A549 treated with GW870086 at 1 μM for 4 hours (cell line): ENCODE results near the gene KRTAP22-1. TPM values are rescaled to one million over a fixed set of nuclear protein-coding genes. Genes with fewer than 3 reads are reported as not detected.

Source experiments
- total RNA-seq: library from RNA; stranded (reverse); fragments of 200-300 nt; extraction: Qiagen RNA extraction; gene quantifications from 5 replicates; pipeline ENCODE4 v1.2.3, GENCODE V29; 2022; ENCODE audit warnings: low read depth

The KRTAP22-1 gene
- not detected in 5 replicates for total RNA-seq

DNA sequence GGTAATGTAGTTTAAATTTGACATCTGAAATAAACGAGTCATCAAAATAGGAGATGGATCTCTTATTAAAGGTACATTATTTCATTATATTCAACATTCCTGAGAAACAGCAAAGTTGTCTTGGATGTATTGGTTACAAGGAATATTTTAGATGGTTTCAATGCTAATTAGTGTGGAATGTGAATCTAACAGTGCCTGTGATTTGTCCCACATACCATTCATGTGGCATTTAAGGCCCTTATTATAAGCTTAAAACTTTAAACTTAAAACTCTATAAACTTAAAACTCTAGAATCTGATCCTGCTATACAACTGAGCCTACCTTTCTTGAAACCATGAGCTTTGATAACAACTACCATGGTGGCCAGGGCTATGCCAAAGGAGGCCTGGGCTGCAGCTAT lies at the start of gene KRTAP22-1:
TSS of gene KRTAP22-1 (plus strand) at position 301 of the 400 bp plus-strand sequence.

GRCh38 chr21:30561264-30561895 lies 39.5 kb upstream of the KRTAP22-1 start, which contains the start of gene KRTAP19-7:
TSS of gene KRTAP19-7 (minus strand) at chr21:30561314. CDS start at chr21:30561289, 25 bp downstream.

GRCh38 chr21:30590297-30590696 lies 10.6 kb upstream of the KRTAP22-1 start, which contains the start of gene KRTAP22-2:
TSS of gene KRTAP22-2 (minus strand) at chr21:30590397.

DNA sequence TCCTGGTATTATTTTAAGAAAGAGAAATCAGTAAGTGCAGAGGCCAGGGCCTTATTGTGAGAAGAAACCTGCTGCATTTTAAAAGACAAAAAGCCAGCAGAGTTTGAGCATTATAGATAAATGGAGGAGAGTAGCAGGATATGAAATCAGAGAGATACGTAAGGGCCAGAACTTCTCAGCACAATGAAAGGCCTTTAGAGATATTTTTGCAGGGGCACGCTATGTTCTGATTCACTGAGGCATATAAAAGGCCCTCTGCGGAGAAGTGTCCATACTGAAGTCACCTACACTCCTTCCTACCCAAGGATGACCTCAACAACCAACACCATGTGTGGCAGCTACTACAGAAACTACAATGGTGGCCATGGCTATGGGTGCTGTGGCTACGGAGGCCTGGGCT lies 8.7 kb upstream of the KRTAP22-1 start, which contains the start of gene KRTAP6-3:
TSS of gene KRTAP6-3 (plus strand) at position 301 of the 400 bp plus-strand sequence. CDS start at position 307, 6 bp downstream.

GRCh38 chr21:30598802-30599201 lies 2.1 kb upstream of the KRTAP22-1 start, which contains the start of gene KRTAP6-2:
TSS of gene KRTAP6-2 (minus strand) at chr21:30598902. CDS start at chr21:30598874, 28 bp downstream.

DNA sequence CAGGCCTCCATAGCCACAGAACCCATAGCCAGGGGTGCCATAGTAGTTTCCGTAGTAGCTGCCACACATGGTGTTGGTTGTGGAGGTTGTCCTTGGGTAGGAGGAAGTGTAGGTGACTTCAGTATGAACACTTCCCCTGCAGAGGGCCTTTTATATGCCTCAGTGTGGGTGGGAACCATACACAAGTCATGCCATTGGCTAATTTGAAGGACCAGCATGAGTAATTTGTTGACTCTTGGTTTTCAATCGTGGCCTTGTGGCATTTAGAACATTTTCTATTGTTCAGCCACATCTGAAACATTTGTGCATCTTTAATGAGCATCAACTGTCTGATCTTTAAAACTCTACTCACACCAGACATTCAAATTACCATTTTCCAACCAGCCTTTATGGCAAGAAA lies 12.9 kb downstream of the KRTAP22-1 start, which contains the start of gene KRTAP6-1:
TSS of gene KRTAP6-1 (minus strand) at position 95 of the 400 bp plus-strand sequence. CDS start at position 69, 26 bp downstream.

DNA sequence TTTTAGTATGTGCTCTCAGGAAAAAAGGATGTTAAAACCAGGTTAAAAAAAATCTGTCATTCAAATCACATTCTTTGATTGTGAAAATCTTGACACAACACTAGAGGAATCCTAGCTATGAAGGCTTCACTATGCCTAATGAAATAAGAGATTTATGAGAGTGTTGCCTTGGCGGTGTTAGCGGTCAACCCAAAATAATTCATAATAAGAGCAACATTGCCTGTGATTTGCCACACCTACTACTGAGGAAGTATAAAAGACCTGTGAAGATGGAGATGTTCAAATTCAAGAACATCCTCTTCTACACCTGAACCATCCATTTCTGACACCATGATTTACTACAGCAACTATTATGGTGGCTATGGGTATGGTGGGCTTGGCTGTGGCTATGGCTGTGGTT lies 15.2 kb downstream of the KRTAP22-1 start, which contains the start of gene KRTAP20-1:
TSS of gene KRTAP20-1 (plus strand) at position 301 of the 400 bp plus-strand sequence. CDS start at position 331, 30 bp downstream.

GRCh38 chr21:30620522-30620921 lies 19.6 kb downstream of the KRTAP22-1 start, which contains the start of gene KRTAP20-4:
TSS of gene KRTAP20-4 (plus strand) at chr21:30620627.

GRCh38 chr21:30634906-30635305 lies 34.0 kb downstream of the KRTAP22-1 start, which contains the start of gene KRTAP20-2:
TSS of gene KRTAP20-2 (plus strand) at chr21:30635206. CDS start at chr21:30635264, 58 bp downstream.

GRCh38 chr21:30642564-30642963 lies 41.7 kb downstream of the KRTAP22-1 start, which contains the start of gene KRTAP20-3:
TSS of gene KRTAP20-3 (plus strand) at chr21:30642864.

Other genes with a start within 250 kb of the KRTAP22-1 start
- gene KRTAP13-2, start 228.8 kb upstream of the KRTAP22-1 start, total RNA-seq, result not detected in 5 replicates
- gene KRTAP13-1, start 205.1 kb upstream of the KRTAP22-1 start, total RNA-seq, result not detected in 5 replicates
- not detected in 5 replicates for gene KRTAP13-3, start 175.2 kb upstream of the KRTAP22-1 start, total RNA-seq
- not detected in 5 replicates for gene KRTAP13-4, start 170.9 kb upstream of the KRTAP22-1 start, total RNA-seq
- gene KRTAP15-1, start 160.8 kb upstream of the KRTAP22-1 start, total RNA-seq, result not detected in 5 replicates
- not detected in 5 replicates for gene KRTAP19-1, start 120.7 kb upstream of the KRTAP22-1 start, total RNA-seq
- gene KRTAP19-2, start 113.7 kb upstream of the KRTAP22-1 start, total RNA-seq, result not detected in 5 replicates
- not detected in 5 replicates for gene KRTAP19-3, start 109.1 kb upstream of the KRTAP22-1 start, total RNA-seq
- gene KRTAP19-4, start 103.9 kb upstream of the KRTAP22-1 start, total RNA-seq, result not detected in 5 replicates
- not detected in 5 replicates for gene KRTAP19-5, start 98.9 kb upstream of the KRTAP22-1 start, total RNA-seq
- gene KRTAP19-6, start 59.2 kb upstream of the KRTAP22-1 start, total RNA-seq, result not detected in 5 replicates
- not detected in 5 replicates for gene KRTAP19-7, start 39.8 kb upstream of the KRTAP22-1 start, total RNA-seq
- gene KRTAP22-2, start 10.7 kb upstream of the KRTAP22-1 start, total RNA-seq, result not detected in 5 replicates
- gene KRTAP6-3, start 8.6 kb upstream of the KRTAP22-1 start, total RNA-seq, result not detected in 5 replicates
- gene KRTAP6-2, start 2.2 kb upstream of the KRTAP22-1 start, total RNA-seq, result not detected in 5 replicates
- gene KRTAP6-1, start 12.8 kb downstream of the KRTAP22-1 start, total RNA-seq, result not detected in 5 replicates
- gene KRTAP20-1, start 15.3 kb downstream of the KRTAP22-1 start, total RNA-seq, result not detected in 5 replicates
- not detected in 5 replicates for gene KRTAP20-4, start 19.5 kb downstream of the KRTAP22-1 start, total RNA-seq
- not detected in 5 replicates for gene KRTAP20-2, start 34.1 kb downstream of the KRTAP22-1 start, total RNA-seq
- not detected in 5 replicates for gene KRTAP20-3, start 41.8 kb downstream of the KRTAP22-1 start, total RNA-seq
- not detected in 5 replicates for gene KRTAP21-3, start 117.7 kb downstream of the KRTAP22-1 start, total RNA-seq
- gene KRTAP21-2, start 146.2 kb downstream of the KRTAP22-1 start, total RNA-seq, result not detected in 5 replicates
- not detected in 5 replicates for gene KRTAP21-1, start 154.3 kb downstream of the KRTAP22-1 start, total RNA-seq
- not detected in 5 replicates for gene KRTAP8-1, start 212.2 kb downstream of the KRTAP22-1 start, total RNA-seq
- not detected in 5 replicates for gene KRTAP7-1, start 228.7 kb downstream of the KRTAP22-1 start, total RNA-seq